Cardiac muscle cell (in vitro differentiated cells and primary cell): ENCODE results near the gene USP10. TPM values are rescaled to one million over a fixed set of nuclear protein-coding genes. Genes with fewer than 3 reads are reported as not detected.

Source experiments
- DNase-seq, 2 donors: peaks; one replicate each; pipeline versions ENCODE4 v3.0.0 to v3.0.0-alpha.2; 2010 to 2017; ENCODE audit warnings: low read depth in 1 of 2, low spot score in 1 of 2
- H3K27ac ChIP-seq: fragments of 200-600 bp; sonication (generic); 2 replicates; pipeline ENCODE4 v1.5.1; 2016
- H3K27me3 ChIP-seq: fragments of 200-600 bp; sonication (generic); 2 replicates; pipeline ENCODE4 v1.6.0; 2016; ENCODE audit warnings: control low read depth
- H3K36me3 ChIP-seq: fragments of 200-600 bp; sonication (generic); 2 replicates; pipeline ENCODE4 v1.5.1; 2016; ENCODE audit warnings: control low read depth
- H3K4me1 ChIP-seq: fragments of 200-600 bp; sonication (generic); 2 replicates; pipeline ENCODE4 v1.8.1; 2017; ENCODE audit warnings: low read depth, mild to moderate bottlenecking, mixed run types
- H3K4me3 ChIP-seq: fragments of 200-600 bp; sonication (generic); 2 replicates; pipeline ENCODE4 v1.5.1; 2016; ENCODE audit warnings: mild to moderate bottlenecking
- H3K9me3 ChIP-seq: fragments of 200-600 bp; sonication (generic); 2 replicates; pipeline ENCODE4 v1.5.1; 2017; ENCODE audit warnings: low read depth, mild to moderate bottlenecking, control low read depth
- polyA plus RNA-seq: library from polyadenylated mRNA; unstranded; fragments of >200 nt; fragmentation: Nextera tagmentation; extraction: Ambion mirVana; gene quantifications from 2 replicates; pipeline ENCODE4 v1.2.1, GENCODE V29; 2016
- total RNA-seq: library from RNA; depleted of rRNA; stranded (reverse); fragments of >200 nt; gene quantifications from 2 replicates; pipeline ENCODE4 v1.2.3, GENCODE V29; 2016
- TF ChIP-seq, protein P1 (sequence below): IDR thresholded peaks from 2 replicates; pipeline ENCODE4 v1.5.1; 2012; ENCODE audit warnings: low read depth, mild to moderate bottlenecking, low read length

Gene USP10
- total and polyA plus RNA-seq, 2 experiments from 2014 or later = 91.9 to 100.0 TPM

DNA sequence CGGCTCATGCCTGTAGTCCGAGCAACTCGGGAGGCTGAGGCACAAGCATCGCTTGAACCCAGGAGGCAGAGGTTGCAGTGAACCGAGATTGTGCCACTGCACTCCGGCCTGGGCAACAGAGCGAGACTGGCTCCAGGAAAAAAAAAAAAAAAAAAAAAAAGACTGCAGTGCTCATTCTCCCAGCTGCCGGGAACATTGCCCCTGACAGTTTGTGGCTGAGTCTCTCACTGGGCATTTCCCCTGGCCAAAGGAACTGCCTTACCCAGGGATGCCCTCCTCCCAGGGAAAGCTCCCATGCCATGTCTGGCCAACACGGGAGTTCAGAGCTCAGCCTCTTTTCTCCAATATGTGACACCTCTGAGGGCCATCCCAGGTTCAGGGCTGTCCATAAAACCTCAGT lies 21.3 kb upstream of the USP10 start:
- no peak for DNase-seq
- Histone ChIP-seq H3K36me3 (no peaks in the 10 kb centered on the region), H3K27ac (no peak overlapping the region), H3K9me3 (no peaks in the 10 kb centered on the region), H3K27me3 (no peaks in the 10 kb centered on the region), H3K4me3 (no peak overlapping the region), H3K4me1 (no peaks in the 10 kb centered on the region)
- TF ChIP-seq, protein P1, sequence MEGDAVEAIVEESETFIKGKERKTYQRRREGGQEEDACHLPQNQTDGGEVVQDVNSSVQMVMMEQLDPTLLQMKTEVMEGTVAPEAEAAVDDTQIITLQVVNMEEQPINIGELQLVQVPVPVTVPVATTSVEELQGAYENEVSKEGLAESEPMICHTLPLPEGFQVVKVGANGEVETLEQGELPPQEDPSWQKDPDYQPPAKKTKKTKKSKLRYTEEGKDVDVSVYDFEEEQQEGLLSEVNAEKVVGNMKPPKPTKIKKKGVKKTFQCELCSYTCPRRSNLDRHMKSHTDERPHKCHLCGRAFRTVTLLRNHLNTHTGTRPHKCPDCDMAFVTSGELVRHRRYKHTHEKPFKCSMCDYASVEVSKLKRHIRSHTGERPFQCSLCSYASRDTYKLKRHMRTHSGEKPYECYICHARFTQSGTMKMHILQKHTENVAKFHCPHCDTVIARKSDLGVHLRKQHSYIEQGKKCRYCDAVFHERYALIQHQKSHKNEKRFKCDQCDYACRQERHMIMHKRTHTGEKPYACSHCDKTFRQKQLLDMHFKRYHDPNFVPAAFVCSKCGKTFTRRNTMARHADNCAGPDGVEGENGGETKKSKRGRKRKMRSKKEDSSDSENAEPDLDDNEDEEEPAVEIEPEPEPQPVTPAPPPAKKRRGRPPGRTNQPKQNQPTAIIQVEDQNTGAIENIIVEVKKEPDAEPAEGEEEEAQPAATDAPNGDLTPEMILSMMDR = no peak

DNA sequence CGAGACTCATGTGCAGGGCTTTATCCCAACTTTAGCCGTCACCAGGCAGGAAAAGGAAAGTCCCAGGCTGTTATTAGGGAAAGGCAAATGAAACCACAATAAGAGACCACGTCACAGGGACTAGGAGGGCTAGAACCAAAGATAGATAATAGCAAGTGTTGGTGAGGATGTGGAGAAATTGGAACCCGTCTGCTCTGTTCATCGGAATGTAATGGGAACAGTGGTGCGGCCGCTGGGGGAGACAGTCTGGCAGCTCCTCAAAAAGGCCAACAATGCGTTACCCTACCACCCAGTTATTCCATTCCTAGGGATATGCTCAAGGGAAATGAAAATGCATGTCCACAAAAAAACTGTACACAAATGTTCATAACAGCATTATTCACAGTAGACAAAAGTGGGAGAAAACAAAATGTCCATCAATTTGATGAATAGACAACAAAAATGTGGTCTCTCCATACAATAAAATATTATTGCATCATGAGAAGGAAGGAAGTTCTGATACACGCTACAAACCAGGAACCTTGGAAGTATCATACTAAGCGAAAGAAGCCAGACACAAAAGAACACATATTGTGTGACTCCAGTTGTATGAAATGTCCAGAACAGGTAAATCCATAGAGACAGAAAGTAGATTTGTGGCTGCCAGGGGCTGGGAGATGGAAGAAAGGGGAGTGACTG lies 19.5 kb upstream of the USP10 start:
- TF ChIP-seq, protein P1 = no peak
- Histone ChIP-seq H3K9me3 (no peaks in the 10 kb centered on the region), H3K27ac (no peak overlapping the region), H3K27me3 (no peaks in the 10 kb centered on the region), H3K4me3 (no peak overlapping the region), H3K36me3 (no peaks in the 10 kb centered on the region), H3K4me1 (no peaks in the 10 kb centered on the region)
- DNase-seq = no peak

DNA sequence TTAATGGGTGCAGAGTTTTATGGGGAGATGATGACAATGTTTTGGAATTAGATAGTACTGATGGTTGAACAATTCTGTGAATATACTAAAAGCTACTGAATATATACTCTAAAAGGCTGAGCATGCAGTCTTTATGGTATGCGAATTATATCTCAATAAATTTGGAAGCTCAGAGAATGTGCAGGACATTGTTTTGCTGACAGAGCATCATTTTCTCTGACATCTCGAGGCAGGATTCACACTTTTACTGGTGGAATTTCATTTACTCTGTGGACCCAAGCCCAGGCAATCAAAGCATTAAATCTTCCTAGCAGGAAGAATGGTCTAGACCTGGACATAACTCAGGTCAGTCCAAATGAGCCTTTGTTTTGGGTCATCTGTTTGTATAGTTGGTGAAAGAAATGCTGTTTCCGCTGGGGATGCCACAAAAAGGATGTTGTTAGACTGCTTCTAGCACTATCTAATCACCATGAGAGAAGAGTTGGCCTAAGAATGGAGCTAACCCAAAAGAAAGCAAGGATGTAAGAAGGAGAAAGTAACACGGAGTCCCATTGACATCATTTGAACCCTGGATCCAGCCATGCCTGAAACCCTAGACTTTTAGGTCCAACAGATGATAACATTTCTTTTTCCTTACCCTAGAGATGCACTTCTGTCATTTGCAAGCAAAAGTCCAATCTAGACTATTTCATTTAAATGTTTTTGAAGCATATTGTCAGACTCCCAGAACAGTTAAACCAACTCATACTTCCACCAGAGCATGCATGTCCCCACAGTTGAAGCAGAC lies 18.8 kb upstream of the USP10 start:
- H3K4me1 ChIP-seq = no peaks in the 10 kb centered on the region
- no peaks in the 10 kb centered on the region for H3K9me3 ChIP-seq
- H3K27me3 ChIP-seq = no peaks in the 10 kb centered on the region
- no peaks in the 10 kb centered on the region for H3K36me3 ChIP-seq
- no peak overlapping the region for H3K4me3 ChIP-seq
- TF ChIP-seq, protein P1 = no peak
- H3K27ac ChIP-seq = no peak overlapping the region
- DNase-seq = no peak

DNA sequence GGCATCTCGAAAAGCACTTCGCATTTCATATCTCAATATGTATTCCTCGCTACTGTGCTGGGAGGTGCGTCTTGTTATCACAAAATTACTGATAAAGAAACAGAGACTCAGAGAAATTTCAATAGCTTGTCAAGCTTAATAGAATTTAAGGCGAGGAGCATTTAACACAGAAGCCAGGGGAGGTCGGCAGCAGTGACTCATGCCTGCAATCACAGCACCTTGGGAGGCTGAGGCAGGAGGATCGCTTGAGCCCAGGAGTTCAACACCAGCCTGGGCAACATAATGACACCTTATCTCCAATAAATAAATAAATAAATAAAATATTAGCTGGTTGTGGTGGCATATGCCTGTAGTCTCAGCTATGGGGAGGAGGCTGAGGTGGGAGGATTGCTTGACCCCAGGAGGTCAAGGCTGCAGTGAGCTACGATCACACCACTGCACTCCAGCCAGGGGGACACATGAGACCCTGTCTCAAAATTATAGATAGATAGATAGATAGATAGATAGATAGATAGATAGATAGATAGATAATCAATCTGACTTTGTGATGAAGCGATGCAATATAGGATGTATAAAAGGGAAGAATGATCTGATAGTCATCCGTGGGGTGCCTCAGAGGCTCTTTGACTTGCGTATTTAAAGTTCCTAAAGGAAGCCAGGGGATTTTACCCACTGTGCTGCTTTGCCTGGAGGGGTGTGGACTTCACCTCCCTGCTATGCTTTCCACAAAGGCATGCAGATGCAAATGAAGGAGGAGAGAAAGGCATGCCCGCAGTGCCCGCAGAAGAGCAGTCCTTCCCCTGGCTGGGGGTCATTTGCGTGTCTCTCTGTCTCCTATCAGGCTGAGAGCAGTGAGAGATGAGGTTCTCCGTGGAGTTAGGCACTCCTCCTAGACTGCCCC lies 15.9 kb upstream of the USP10 start:
- H3K9me3 ChIP-seq = no peaks in the 10 kb centered on the region
- no peak overlapping the region for H3K4me3 ChIP-seq
- H3K27ac ChIP-seq = no peak overlapping the region
- no peaks in the 10 kb centered on the region for H3K36me3 ChIP-seq
- DNase-seq = no peak
- no peaks in the 10 kb centered on the region for H3K4me1 ChIP-seq
- no peaks in the 10 kb centered on the region for H3K27me3 ChIP-seq
- TF ChIP-seq, protein P1 = no peak

DNA sequence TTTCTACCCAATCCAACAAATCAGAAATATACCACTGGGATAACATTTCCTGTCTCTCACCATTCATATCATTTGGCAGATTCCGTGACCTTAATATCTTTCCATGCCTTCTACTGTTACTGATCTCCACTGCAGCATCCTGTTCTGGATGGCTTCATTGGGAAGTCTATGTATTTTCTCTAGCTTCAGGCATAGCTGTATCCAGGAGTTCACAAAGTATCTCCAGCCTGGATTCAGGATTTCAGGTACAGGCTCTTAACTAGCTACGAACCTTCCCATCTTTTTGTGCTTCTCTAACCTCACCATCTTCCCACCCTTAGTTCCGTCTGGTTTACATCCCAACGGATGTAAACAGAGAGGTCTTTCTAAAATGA lies 15.2 kb upstream of the USP10 start:
- Histone ChIP-seq H3K27ac (no peak overlapping the region), H3K9me3 (no peaks in the 10 kb centered on the region), H3K4me3 (no peak overlapping the region), H3K27me3 (no peaks in the 10 kb centered on the region), H3K36me3 (no peaks in the 10 kb centered on the region), H3K4me1 (no peaks in the 10 kb centered on the region)
- TF ChIP-seq, protein P1 = no peak
- DNase-seq = no peak
